ENCODE measurements around the gene MMP15. TPM values are rescaled to one million over a fixed set of nuclear protein-coding genes. Genes with fewer than 3 reads are reported as not detected.
"Not testable (repeated sequence)": the region's sequence is repeated elsewhere in the genome, so short reads cannot be mapped to it uniquely, and the experiment has no call there.

Gene MMP15
- polyA plus RNA-seq, 4 donors: 12.0 to 19.0 (median 13.0) TPM

DNA sequence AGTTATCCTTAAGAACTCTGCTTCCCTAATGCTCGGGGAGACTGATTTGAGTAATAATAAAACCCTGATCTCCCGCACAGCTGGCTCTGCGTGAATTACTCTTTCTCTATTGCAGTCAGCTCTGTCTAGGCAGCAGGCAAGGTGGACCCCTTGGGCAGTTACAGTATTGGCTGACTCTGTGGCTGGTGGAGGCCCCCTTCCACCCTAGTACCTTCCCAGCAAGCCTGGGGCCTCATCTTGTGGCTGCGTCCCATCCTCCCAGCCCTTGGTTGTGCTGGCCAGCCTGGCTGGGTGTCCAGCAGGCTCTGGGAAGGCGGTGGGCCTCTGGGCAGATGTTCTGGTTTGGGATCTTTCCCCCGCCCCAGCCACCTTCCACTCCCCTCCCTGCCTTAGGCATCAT, 59.1 kb downstream of the MMP15 start:
- DNase-seq (ENCODE audit: low read depth in 4 of 4, low spot score in 3 of 4): no peak

DNA sequence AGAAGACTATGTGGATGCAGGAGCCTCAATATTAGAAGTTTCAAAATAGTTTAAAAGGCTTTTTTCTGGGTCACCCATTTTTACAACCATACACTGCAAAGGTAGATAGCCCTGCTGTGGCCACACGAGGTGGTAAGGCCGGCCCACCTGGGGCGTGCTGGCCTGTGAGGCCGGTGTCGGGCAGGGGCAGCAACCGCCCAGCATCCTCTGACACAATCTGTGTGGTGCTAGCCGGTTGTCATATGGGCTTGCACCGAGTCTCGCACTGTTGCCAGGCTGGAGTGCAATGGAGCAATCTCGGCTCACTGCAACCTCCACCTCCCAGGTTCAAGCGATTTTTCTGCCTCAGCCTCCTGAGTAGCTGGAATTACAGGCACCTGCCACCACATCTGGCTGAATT, 59.6 kb downstream of the MMP15 start:
- DNase-seq (ENCODE audit: low read depth in 4 of 4, low spot score in 3 of 4): no peak

DNA sequence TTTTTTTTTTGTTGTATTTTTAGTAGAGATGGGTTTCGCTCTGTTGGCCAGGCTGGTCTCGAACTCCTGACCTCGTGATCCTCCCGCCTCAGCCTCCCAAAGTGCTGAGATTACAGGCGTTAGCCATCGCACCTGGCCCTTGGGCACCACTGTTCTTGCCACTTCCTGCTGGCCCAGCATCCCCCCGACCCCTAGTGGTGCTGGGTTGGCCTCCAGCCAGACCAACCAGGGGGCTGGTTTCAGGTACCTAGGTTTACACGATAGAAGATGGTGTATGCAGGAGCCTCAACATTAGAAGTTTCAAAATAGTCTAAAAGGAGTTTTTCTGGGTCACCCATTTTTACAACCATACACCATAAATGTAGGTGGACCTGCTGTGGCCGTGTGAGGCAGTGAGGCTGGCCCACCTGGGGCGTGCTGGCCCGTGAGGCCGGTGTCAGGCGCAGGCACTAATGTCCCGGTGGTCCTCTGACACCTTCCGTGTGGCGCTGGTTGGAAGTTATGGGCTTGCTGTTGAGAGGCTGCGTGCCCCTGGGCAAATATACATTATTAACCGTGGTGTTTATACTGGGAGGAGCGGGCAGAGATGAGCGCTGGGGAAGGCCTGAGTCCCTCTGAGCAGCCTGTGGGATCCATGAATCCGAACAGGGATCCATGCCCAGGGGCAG, 60.2 kb downstream of the MMP15 start:
- DNase-seq (ENCODE audit: low read depth in 4 of 4, low spot score in 3 of 4): no peak

DNA sequence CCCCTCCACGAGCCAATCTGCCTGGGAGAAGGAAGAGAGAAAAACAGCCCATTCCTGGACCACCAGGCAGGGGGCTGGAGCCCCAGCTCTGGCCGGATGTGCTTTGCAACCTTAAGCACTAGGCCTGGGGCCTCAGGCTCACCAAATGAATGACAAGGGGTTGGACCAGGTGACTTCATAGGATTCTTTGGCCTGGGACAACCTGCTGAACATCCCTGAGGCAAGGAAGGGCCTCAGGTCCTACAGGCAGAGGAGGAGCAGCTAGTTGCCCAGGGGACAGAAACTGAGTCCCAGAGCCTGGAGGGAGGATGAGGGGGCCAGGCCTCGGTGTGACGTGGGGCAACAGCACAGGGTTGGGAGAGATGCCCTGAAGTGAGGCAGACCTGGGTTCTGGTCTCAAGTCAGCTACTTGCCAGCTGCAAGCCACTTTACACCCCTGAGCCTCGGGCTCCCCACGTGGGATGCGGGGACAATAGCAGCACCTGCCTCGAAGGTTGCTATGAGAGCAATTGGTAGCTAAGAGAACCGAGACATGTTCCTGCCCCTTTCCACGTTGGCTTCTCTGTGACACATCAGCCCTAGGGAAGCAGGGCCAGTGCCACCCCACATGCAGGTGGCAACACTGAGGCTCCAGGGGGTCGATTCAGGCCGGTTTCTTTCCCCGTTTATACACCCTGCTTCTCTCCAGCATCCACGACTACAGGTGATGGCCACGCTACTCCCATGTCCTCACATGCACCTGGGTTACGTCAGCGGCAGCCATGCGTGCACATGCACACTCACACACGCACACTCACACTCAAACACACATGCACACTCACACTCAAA, 61.0 kb downstream of the MMP15 start:
- DNase-seq (ENCODE audit: low read depth in 4 of 4, low spot score in 3 of 4): no peak

DNA sequence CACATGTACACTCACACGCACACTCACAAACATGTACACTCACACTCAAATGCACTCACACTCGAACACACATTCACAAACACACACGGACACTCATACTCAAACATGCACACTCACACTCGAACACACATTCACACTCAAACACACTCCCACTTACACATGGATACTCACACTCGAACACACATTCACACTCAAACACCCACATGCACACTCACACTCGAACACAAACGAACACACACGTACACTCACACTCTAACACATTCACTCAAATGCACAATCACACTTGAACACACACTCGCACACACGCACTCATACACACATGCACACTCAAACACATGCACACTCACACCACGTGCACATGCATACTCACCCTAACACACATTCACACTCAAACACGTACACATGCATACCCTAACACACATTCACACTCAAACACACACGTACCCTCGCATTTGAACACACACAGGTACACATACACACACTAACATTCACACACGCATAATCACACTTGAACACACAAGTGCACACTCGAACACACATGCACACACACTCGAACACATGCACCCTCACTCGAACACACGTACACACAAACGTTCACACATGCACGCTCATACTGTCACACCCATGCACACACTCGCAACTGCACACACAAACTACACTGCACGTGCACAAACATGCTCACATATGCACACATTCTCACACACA, 61.8 kb downstream of the MMP15 start:
- no peak for DNase-seq (ENCODE audit: low read depth in 4 of 4, low spot score in 3 of 4)

DNA sequence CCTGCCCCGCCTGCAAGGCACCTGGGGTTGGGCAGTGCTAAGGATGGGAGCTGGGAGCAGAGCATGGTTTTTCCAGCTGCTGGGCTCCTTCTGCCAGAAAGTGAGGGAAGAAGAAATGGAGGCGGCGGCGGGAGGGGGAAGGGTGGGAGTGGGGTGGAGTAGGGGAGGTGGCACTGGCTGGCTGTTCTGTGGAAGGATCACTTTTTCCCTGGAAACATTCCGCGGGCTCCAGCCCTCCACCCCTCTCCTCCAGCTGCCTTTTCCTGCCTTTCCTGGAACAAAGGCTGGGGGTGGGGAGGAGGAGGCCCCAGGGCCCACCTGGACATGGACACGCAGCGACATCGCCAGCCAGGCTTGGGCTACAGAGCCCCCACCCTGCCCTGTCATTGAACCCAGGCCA, 62.5 kb downstream of the MMP15 start:
- DNase-seq (ENCODE audit: low read depth in 4 of 4, low spot score in 3 of 4): no peak

DNA sequence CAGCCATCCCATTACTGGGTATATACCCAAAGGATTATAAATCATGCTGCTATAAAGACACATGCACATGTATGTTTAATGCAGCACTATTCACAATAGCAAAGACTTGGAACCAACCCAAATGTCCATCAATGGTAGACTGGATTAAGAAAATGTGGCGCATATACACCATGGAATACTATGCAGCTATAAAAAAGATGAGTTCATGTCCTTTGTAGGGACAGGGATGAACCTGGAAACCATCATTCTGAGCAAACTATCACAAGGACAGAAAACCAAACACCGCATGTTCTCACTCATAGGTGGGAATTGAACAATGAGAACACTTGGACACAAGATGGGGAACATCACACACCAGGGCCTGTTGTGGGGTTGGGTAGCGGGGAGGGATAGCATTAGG, 64.8 kb downstream of the MMP15 start:
- not testable (repeated sequence) for DNase-seq (ENCODE audit: low read depth in 4 of 4, low spot score in 3 of 4)

DNA sequence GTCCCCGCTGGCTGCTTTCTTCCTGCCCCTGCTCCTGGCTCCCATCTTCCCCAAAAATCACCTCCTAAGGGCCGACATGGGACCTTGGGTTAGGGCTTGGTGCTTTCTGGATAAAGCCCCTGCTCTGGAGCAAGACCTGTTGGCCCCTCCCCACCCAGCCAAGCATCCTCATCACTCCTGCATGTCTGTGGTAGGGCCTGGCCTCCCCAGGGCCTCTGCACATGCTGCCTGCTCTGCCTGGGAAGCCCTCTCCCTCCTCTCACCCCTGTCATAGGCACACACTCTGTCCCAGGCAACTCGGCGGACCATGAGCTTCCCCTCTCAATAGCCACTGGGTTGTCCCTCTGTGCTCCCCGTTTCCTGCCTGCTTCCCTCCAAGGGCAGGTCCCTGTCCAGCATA, 68.5 kb downstream of the MMP15 start:
- DNase-seq (ENCODE audit: low read depth in 4 of 4, low spot score in 3 of 4): no peak

DNA sequence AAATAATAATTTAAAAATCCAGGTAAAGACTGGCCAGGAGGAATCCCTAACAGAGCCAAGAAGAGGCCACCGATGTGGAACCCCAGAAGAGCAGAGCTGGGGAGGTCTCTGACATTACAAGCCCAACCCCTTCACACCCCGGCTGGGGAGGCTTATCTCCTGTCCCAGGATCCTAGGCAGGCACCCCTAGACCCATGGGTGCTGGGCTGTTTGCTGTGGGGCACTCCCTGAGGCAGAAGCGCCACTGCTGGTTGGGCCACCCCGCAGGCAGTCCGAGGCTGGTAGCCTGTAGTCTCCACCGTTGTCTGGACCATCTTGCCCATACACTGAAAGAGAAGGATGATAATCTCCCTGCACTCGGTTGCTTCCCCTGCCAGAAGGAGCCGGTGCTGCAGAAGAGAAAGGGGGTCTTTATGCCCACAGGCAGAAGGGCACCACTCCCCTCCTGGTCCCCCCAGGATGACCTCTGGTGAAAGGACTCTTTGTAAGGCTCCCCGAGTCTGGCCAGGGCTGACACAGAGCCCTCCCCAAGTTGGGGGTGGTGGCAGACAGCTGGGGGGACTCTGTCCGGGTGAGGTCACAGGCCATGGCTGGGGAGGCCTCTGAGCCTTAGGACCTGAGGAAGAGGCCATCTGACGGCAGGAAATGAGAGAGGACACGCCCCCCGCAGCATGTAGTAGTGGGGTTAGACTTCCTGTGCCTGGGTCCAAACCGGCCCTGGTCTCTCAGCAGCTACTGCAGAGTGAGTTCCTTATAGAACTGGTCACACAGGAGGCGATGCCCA, 69.4 kb downstream of the MMP15 start:
- no peak for DNase-seq (ENCODE audit: low read depth in 4 of 4, low spot score in 3 of 4)

DNA sequence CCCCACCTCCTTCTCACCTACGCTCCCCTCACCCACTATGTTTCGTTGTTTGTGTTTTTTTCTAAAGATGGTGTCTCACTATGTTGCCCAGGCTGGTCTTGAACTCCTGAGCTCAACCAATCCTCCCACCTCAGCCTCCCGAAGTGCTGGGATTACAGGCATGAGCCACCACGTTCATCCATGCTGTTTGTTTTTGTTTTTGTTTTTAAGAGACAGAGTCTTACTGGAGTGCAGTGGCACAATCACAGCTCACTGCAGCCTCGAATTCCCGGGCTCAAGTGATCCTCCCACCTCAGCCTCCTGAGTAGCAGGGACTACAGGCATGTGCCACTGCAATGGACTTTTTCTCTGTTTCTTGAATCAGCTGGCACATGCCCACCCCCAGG, 70.0 kb downstream of the MMP15 start:
- not testable (repeated sequence) for DNase-seq (ENCODE audit: low read depth in 4 of 4, low spot score in 3 of 4)

DNA sequence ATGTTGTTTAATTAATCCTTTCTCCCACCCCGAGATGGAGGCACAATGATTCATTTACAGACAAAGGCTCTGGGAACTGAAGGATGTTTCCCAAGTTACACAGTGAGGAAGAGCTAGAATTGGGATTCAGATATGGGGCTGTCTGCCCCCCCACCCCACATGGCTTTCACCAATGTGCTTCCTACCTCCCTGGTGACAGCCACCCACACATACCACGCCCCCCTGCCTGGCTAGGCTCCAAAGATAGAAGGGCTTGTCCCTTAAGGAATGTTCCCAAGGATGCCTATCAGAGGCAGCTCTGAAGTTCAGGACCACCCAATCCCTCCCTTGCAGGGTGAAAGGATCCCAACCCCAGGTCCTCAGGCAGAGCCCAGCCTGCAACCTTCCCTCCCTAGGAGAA, 70.7 kb downstream of the MMP15 start:
- no peak for DNase-seq (ENCODE audit: low read depth in 4 of 4, low spot score in 3 of 4)

Other genes starting within 250 kb of the MMP15 start
- gene KIFC3, start 223.3 kb upstream of the MMP15 start, polyA plus RNA-seq (ENCODE audit: insufficient read length in 4 of 4): 10 to 100 TPM; 14.5 to 80.1 (median 43.7) TPM
- under 1 TPM in 2 of 4 donors, not detected in 2; 0.11 to 0.18 TPM for gene CNGB1, start 54.6 kb upstream of the MMP15 start, polyA plus RNA-seq (ENCODE audit: insufficient read length in 4 of 4)
- gene ZNF319, start 25.1 kb upstream of the MMP15 start, polyA plus RNA-seq (ENCODE audit: insufficient read length in 4 of 4): 10 to 100 TPM in 3 of 4 donors, 1 to 10 TPM in 1; 9.5 to 12.9 (median 10.5) TPM
- gene USB1, start 24.3 kb upstream of the MMP15 start, polyA plus RNA-seq (ENCODE audit: insufficient read length in 4 of 4): 10 to 100 TPM; 20.8 to 23.3 (median 22.1) TPM
- gene CFAP20, start 103.6 kb downstream of the MMP15 start, polyA plus RNA-seq (ENCODE audit: insufficient read length in 4 of 4): 10 to 100 TPM; 63.0 to 80.3 (median 71.9) TPM
- gene CSNK2A2, start 172.4 kb downstream of the MMP15 start, polyA plus RNA-seq (ENCODE audit: insufficient read length in 4 of 4): 10 to 100 TPM; 44.3 to 76.8 (median 69.0) TPM

All from left renal pelvis (tissue), 4 donors.